Ishikawa (cell line): Measurements from ENCODE around the gene EIF4E.

Experiments used
- CEBPB ChIP-seq: IDR thresholded peaks from 2 replicates; pipeline ENCODE4 v1.6.1; 2012
- CREB1 ChIP-seq: IDR thresholded peaks from 2 replicates; pipeline ENCODE4 v1.6.1; 2012; ENCODE audit warnings: low read depth
- EGR1 ChIP-seq: IDR thresholded peaks from 2 replicates; pipeline ENCODE4 v1.6.1; 2012
- EP300 ChIP-seq: IDR thresholded peaks from 2 replicates; pipeline ENCODE4 v1.6.1; 2012; ENCODE audit warnings: borderline replicate concordance
- FOXM1 ChIP-seq: IDR thresholded peaks from 2 replicates; pipeline ENCODE4 v1.6.1; 2012; ENCODE audit warnings: low read depth, borderline replicate concordance
- NFIC ChIP-seq: IDR thresholded peaks from 2 replicates; pipeline ENCODE4 v1.6.1; 2012
- REST ChIP-seq: IDR thresholded peaks from 2 replicates; pipeline ENCODE4 v1.6.1; 2012; ENCODE audit warnings: low read depth, mild to moderate bottlenecking
- TAF1 ChIP-seq: IDR thresholded peaks from 2 replicates; pipeline ENCODE4 v1.6.1; 2012; ENCODE audit warnings: low read depth, mild to moderate bottlenecking
- TCF12 ChIP-seq: IDR thresholded peaks from 2 replicates; pipeline ENCODE4 v1.6.1; 2012; ENCODE audit warnings: low read depth
- TEAD4 ChIP-seq: IDR thresholded peaks from 2 replicates; pipeline ENCODE4 v1.6.1; 2012
- USF1 ChIP-seq: IDR thresholded peaks from 2 replicates; pipeline ENCODE4 v1.6.1; 2012
- YY1 ChIP-seq: IDR thresholded peaks from 2 replicates; pipeline ENCODE4 v1.6.1; 2012; ENCODE audit warnings: low read depth

GRCh38 chr4:98958065-98958464 is 29.1 kb upstream of the EIF4E start:
- TF ChIP-seq REST (no peak), TAF1 (no peak), CEBPB (no peak), USF1 (no peak), FOXM1 (no peak), EGR1 (no peak), NFIC (no peak), EP300 (no peak), CREB1 (no peak), TCF12 (no peak), YY1 (no peak), TEAD4 (no peak)
